Aorta (tissue), 5 donors: ENCODE results near the gene MAP3K5. TPM values are rescaled to one million over a fixed set of nuclear protein-coding genes. Genes with fewer than 3 reads are reported as not detected.
A peak's percentile ranks its signal among the peaks of the same experiment; 100 is the strongest.
"Not testable (repeated sequence)": the region's sequence is repeated elsewhere in the genome, so short reads cannot be mapped to it uniquely, and the experiment has no call there.

Experiments
- ATAC-seq: fragments of 200-7000 bp; cut with Tn5 transposase; one replicate; pipeline ENCODE4 v1.9.1; 2022; ENCODE audit warnings: moderate library complexity; ENCODE audit not compliant: low FRiP score
- DNase-seq, 2 donors: peaks; one replicate each; pipeline ENCODE4 v3.0.0-alpha.2; 2020
- H3K27ac ChIP-seq, 2 donors: one replicate each; pipeline ENCODE4 v1.5.1; 2013; ENCODE audit warnings: low read length in 2 of 2, mild to moderate bottlenecking in 2 of 2, moderate library complexity in 2 of 2, control low read depth in 1 of 2, inconsistent platforms in 1 of 2, low read depth in 1 of 2
- H3K27me3 ChIP-seq, 2 donors: one replicate each; pipeline ENCODE4 v1.6.1; 2013; ENCODE audit warnings: control low read depth in 1 of 2, low read length in 1 of 2, mild to moderate bottlenecking in 1 of 2, moderate library complexity in 1 of 2; ENCODE audit not compliant: insufficient read depth in 2 of 2, control insufficient read depth in 1 of 2
- H3K36me3 ChIP-seq, 2 donors: one replicate each; pipeline ENCODE4 v1.6.1; 2013; ENCODE audit warnings: control low read depth in 1 of 2, low read length in 1 of 2, mild to moderate bottlenecking in 1 of 2; ENCODE audit not compliant: insufficient read depth in 2 of 2, control insufficient read depth in 1 of 2
- H3K4me1 ChIP-seq, 2 donors: one replicate each; pipeline ENCODE4 v1.6.1; 2013; ENCODE audit warnings: low read length in 2 of 2, control low read depth in 1 of 2, mild to moderate bottlenecking in 1 of 2, moderate library complexity in 1 of 2; ENCODE audit not compliant: insufficient read depth in 2 of 2, control insufficient read depth in 1 of 2
- H3K4me3 ChIP-seq, 2 donors: one replicate each; pipeline ENCODE4 v1.5.1; 2013; ENCODE audit warnings: low read length in 2 of 2, control low read depth in 1 of 2, mild to moderate bottlenecking in 1 of 2
- H3K9me3 ChIP-seq: one replicate; pipeline ENCODE4 v1.6.1; 2013; ENCODE audit warnings: mild to moderate bottlenecking, low read length; ENCODE audit not compliant: control insufficient read depth
- WGBS, 2 donors: extraction: QIAGEN DNeasy Blood & Tissue Kit; methylation state at CpG; one replicate each; pipeline ENCODE4 v1.1.7; 2013; 5-methylcytosine and 5-hydroxymethylcytosine counted together
- intact Hi-C, 2 donors: fragments of 100-400 bp; cut with DNase I; formaldehyde crosslinking; loops; one replicate each; pipeline versions ENCODE4 v1.14.2 to v1.15.0; 2022
- polyA plus RNA-seq, 2 donors: library from polyadenylated mRNA; stranded (reverse); fragments of 200-250 nt; gene quantifications; one replicate each; pipeline ENCODE4 v1.2.3, GENCODE V29; 2013
- total RNA-seq, 2 donors: library from RNA; stranded (reverse); fragmentation: NEBNext Ultra II Directional; extraction: Animal tissue kit (Norgen Biotek cat#: 25700); gene quantifications; one replicate each; pipeline ENCODE4 v1.2.1, GENCODE V29; 2021
- donor health status: healthy with polysubstance abuse.
- donor health status: Bipolar disorder and iron deficiency.
- donor health status: DM: no; HTN: no; CAD: no.
- donor health status: DM: no; HTN: no; CAD: no.
- donor health status: DM: yes; HTN: yes; CAD: no.

Gene MAP3K5
- total and polyA plus RNA-seq, 4 donors = 16.2 to 48.4 (median 35.7) TPM

DNA sequence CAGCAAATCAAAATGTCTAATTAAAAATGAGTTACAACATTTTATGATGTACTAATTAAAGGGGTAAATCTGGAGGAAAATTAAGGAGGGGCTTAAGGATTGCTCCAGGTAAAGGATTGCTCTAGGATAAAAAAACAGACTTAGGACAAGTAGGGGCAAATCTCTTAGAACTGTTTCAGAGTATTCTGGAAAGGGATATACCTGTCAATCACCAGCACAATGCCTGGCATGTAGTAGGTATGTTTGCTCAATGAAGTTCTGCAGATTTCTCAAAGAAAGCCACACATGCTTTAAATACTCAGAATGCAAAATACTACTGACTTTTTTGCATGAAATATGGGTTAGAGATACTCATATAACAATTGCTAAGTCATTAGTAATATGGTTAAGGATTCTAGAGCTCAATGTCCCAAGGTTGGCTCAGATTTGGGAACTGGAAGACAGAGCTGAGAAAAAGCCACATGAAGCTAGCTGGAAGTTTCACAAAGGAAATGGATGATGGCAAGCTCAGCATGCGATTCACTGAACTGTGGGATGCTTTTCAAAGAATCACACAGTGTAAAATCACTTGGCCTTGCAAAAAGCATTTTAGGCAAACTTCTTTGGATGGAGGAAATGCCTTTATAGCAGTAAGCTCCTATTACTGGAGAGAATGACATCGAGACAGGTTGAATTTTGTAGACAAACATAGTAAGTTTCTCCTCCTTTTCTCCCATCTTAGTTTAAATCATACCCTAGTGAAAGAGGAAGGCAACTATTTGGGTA is 72.8 kb downstream of the MAP3K5 start:
- WGBS, 2 donors = 32 to 37% methylated on average over 2 of the region's 2 CpGs
- DNase-seq = no peak
- Histone ChIP-seq H3K4me1 (peaks cover 2 to 7% of the 10 kb centered on the region in 2 donors), H3K36me3 (no peaks in the 10 kb centered on the region), H3K27ac (peak overlapping the region in 1 of 2 donors; percentile 32), H3K9me3 (no peaks in the 10 kb centered on the region), H3K4me3 (no peak overlapping the region), H3K27me3 (no peaks in the 10 kb centered on the region)
- ATAC-seq = peak; percentile 8
- intact Hi-C loops = no loop called here

DNA sequence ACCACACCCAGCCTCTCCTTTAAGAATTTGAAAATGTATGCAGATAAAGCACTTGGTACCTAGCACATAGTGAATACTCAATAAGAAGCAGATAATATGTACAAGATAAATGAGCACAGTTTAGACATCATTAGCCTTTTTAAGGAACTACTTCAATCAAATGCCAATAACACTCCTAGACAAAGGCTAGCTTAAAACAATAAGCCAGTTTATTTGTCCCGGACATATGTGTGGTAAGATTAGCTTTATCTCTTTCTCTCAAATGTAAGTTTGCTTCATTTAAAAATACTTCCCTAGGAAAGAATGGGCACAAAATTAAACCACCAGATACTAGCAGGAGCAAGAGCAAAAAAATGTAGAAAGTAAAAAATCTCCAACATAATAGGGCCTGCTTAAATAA is 73.8 kb downstream of the MAP3K5 start:
- H3K27ac ChIP-seq = peak overlapping the region in 1 of 2 donors; percentile 17

GRCh38 chr6:136717716-136717990 is 74.6 kb downstream of the MAP3K5 start:
- Histone ChIP-seq H3K4me1 (peaks cover 2 to 11% of the 10 kb centered on the region in 2 donors), H3K36me3 (no peaks in the 10 kb centered on the region), H3K4me3 (no peak overlapping the region), H3K27me3 (no peaks in the 10 kb centered on the region), H3K9me3 (no peaks in the 10 kb centered on the region), H3K27ac (no peak overlapping the region)
- DNase-seq (no peak), ATAC-seq (peak; percentile 83)
- intact Hi-C loops = no loop called here
- WGBS, 2 donors = 0 to 3% methylated on average over 1 of the region's 1 CpG

More for the DNA sequence above, 73.8 kb downstream of the MAP3K5 start:
- intact Hi-C loops = no loop called here
- no peak for DNase-seq
- Histone ChIP-seq H3K4me3 (no peak overlapping the region), H3K27me3 (no peaks in the 10 kb centered on the region), H3K4me1 (peaks cover 2 to 7% of the 10 kb centered on the region in 2 donors), H3K9me3 (no peaks in the 10 kb centered on the region), H3K36me3 (no peaks in the 10 kb centered on the region)
- ATAC-seq = no peak
- 26 to 43% methylated on average over 1 of the region's 1 CpG for WGBS, 2 donors

DNA sequence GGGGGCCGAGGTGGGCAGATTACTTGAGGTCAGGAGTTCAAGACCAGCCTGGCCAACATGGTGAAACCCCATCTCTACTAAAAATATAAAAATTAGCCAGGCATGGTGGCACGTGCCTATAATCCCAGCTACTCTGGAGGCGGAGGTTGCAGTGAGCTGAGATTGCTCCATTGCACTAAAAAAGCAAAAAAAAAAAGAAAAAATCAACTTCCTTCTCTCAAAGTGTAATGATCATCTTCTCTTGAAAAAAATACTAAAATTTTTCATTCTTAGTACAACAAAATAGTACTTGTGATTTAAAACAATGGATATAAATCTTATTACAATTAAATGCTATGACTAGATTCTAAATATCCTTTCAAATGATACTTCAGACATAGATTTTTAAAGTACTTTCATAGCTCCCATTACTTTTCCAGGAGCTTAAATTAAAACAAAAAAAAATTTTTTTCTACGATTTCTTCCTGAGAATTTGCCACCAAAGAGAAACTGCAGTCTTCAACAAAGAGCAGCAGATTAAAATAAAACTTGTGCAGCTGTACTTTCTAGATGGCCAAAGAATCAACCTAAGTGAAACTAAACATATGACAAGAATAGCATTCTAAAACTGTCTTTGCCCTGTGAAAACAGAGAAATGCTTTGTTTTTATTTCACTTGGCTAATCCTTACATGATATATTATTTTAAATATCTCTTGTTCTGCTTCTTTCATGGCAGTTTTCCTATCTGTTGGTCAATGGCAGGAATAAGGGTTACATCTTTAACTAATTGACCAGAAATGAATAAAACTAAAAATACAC is 75.2 kb downstream of the MAP3K5 start:
- no peaks in the 10 kb centered on the region for H3K27me3 ChIP-seq
- ATAC-seq (peak; percentile 27), DNase-seq (no peak)
- H3K9me3 ChIP-seq = no peaks in the 10 kb centered on the region
- intact Hi-C loops = no loop called here
- WGBS, 2 donors = 3 to 5% methylated on average over 4 of the region's 4 CpGs
- peak overlapping the region in 1 of 2 donors; percentile 25 for H3K27ac ChIP-seq
- H3K4me3 ChIP-seq = no peak overlapping the region
- H3K4me1 ChIP-seq = peaks cover 2 to 11% of the 10 kb centered on the region in 2 donors
- H3K36me3 ChIP-seq = no peaks in the 10 kb centered on the region

GRCh38 chr6:136712642-136713041 is 79.6 kb downstream of the MAP3K5 start:
- H3K4me3 ChIP-seq, H3K36me3 ChIP-seq, DNase-seq, intact Hi-C loops, H3K9me3 ChIP-seq, H3K27me3 ChIP-seq, ATAC-seq, H3K27ac ChIP-seq: not testable (repeated sequence)
- H3K4me1 ChIP-seq = peaks cover 6 to 11% of the 10 kb centered on the region in 2 donors
- WGBS, 2 donors = 71 to 75% methylated on average over 4 of the region's 4 CpGs

GRCh38 chr6:136711644-136712043 is 80.6 kb downstream of the MAP3K5 start:
- peaks cover 0 to 2% of the 10 kb centered on the region in 2 donors for H3K36me3 ChIP-seq
- peaks cover 6 to 11% of the 10 kb centered on the region in 2 donors for H3K4me1 ChIP-seq
- no peak overlapping the region for H3K4me3 ChIP-seq
- DNase-seq (no peak), ATAC-seq (no peak)
- H3K27ac ChIP-seq = peak overlapping the region in 1 of 2 donors; percentile 71
- 9 to 15% methylated on average over 2 of the region's 2 CpGs for WGBS, 2 donors
- H3K9me3 ChIP-seq = no peaks in the 10 kb centered on the region
- no peaks in the 10 kb centered on the region for H3K27me3 ChIP-seq
- intact Hi-C loops = no loop called here

DNA sequence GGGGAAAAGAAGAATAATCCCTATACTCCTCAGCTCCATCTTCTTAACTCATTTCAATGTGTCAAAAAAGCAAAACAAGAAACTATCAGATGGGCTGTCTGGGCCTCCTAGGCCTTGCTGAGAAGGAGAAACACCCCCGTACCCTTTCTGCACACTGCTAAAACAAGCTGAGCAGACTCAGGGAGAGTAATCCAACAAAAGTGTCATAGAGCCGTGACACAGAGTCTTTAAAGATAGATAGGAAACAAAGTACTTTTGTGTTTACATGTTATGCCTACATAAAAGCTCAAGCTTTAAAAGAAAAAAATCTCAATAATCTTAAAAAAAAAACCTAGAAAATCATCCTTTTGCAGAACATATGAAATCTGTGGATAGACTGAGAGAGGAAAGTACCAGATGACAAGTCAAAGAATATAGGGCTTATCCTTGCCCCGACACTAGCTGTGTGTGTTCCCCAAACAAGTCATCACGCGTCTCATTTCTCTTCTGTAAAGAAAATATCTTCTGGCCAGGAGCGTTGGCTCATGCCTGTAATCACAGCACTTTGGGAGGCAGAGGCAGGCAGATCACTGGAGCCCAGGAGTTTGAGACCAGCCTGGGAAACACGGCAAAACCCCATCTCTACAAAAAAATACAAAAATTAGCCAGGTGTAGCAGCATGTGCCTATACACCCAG is 81.3 kb downstream of the MAP3K5 start:
- Histone ChIP-seq H3K36me3 (peaks cover 2% of the 10 kb centered on the region in 2 donors), H3K27me3 (no peaks in the 10 kb centered on the region), H3K4me1 (peaks cover 6 to 7% of the 10 kb centered on the region in 2 donors), H3K4me3 (no peak overlapping the region), H3K27ac (peak overlapping the region in 1 of 2 donors; percentile 71), H3K9me3 (no peaks in the 10 kb centered on the region)
- ATAC-seq = peak; percentile 45
- 9 to 18% methylated on average over 7 of the region's 7 CpGs for WGBS, 2 donors
- no peak for DNase-seq
- intact Hi-C loops = no loop called here

GRCh38 chr6:136709429-136709828 is 82.8 kb downstream of the MAP3K5 start:
- DNase-seq (no peak), ATAC-seq (no peak)
- H3K4me1 ChIP-seq = peaks cover 6 to 7% of the 10 kb centered on the region in 2 donors
- intact Hi-C loops = no loop called here
- H3K27me3 ChIP-seq = no peaks in the 10 kb centered on the region
- H3K9me3 ChIP-seq = no peaks in the 10 kb centered on the region
- H3K4me3 ChIP-seq = no peak overlapping the region
- peak overlapping the region in 1 of 2 donors; percentile 42 for H3K27ac ChIP-seq
- peaks cover 2% of the 10 kb centered on the region in 2 donors for H3K36me3 ChIP-seq
